Caco-2 (cell line): ENCODE measurements around the gene CCDC191. TPM values are rescaled to one million over a fixed set of nuclear protein-coding genes. Genes with fewer than 3 reads are reported as not detected.

Source experiments
- BruUV-seq: library from RNA; stranded (reverse); fragments of 400-500 nt; replicated peaks from 2 replicates; lab custom pipeline; 2021; lab: Mats Ljungman, UMichigan
- CTCF ChIA-PET: fragments of 300-600 bp; sonication (Branson Sonifier 250); formaldehyde crosslinking; loops from one replicate; lab custom pipeline; 2022; ENCODE audit warnings: antibody characterized with exemption; lab: Charles Lee
- POLR2A ChIA-PET: fragments of 300-600 bp; sonication (Branson Sonifier 250); formaldehyde crosslinking; loops from one replicate; lab custom pipeline; 2022; ENCODE audit warnings: antibody characterized with exemption; lab: Charles Lee
- DNase-seq, 2 experiments: peaks; one replicate each; pipeline versions ENCODE4 v3.0.0 to v3.0.0-alpha.2; 2020 to 2022
- H3K27me3 ChIP-seq: replicated peaks from 2 replicates; pipeline ENCODE4 v1.6.0; 2011; ENCODE audit warnings: low read length; ENCODE audit not compliant: control insufficient read depth, insufficient read depth
- H3K36me3 ChIP-seq: 2 replicates; pipeline ENCODE4 v1.5.1; 2011; ENCODE audit warnings: low read length; ENCODE audit not compliant: control insufficient read depth, insufficient read depth
- H3K4me1 ChIP-seq: fragments of 250-450 bp; sonication (Bioruptor Pico); 2 replicates; pipeline ENCODE4 v1.5.1; 2020; ENCODE audit warnings: mild to moderate bottlenecking
- H3K4me3 ChIP-seq: 2 replicates; pipeline ENCODE4 v1.5.1; 2011; ENCODE audit warnings: low read depth, mild to moderate bottlenecking, control low read depth, low read length
- H3K9me3 ChIP-seq: fragments of 250-450 bp; sonication (Bioruptor Pico); 2 replicates; pipeline ENCODE4 v1.5.1; 2020; ENCODE audit warnings: mild to moderate bottlenecking, moderate library complexity
- H3K27ac Mint-ChIP-seq: one replicate; pipeline ENCODE4 v1.8.0; 2022; ENCODE audit warnings: mixed read lengths; ENCODE audit not compliant: unreplicated experiment
- H3K27me3 Mint-ChIP-seq: one replicate; pipeline ENCODE4 v1.8.0; 2022; ENCODE audit warnings: mixed read lengths; ENCODE audit not compliant: insufficient read depth, unreplicated experiment
- H3K36me3 Mint-ChIP-seq: one replicate; pipeline ENCODE4 v1.8.0; 2022; ENCODE audit warnings: mild to moderate bottlenecking, mixed read lengths; ENCODE audit not compliant: insufficient read depth, unreplicated experiment
- H3K4me1 Mint-ChIP-seq: one replicate; pipeline ENCODE4 v1.8.0; 2022; ENCODE audit warnings: low read depth, mixed read lengths; ENCODE audit not compliant: unreplicated experiment
- H3K4me3 Mint-ChIP-seq: one replicate; pipeline ENCODE4 v1.8.0; 2022; ENCODE audit warnings: mild to moderate bottlenecking, moderate library complexity, mixed read lengths; ENCODE audit not compliant: unreplicated experiment
- H3K9me3 Mint-ChIP-seq: one replicate; pipeline ENCODE4 v1.8.0; 2022; ENCODE audit warnings: mixed read lengths; ENCODE audit not compliant: unreplicated experiment
- CTCF ChIP-seq, 2 experiments: fragments of 200-600 bp in 1 of 2; IDR thresholded peaks; 1 replicate in 1 of 2; 2 replicates in 1 of 2; pipeline versions ENCODE4 v1.5.1 to v1.8.0; 2011 to 2022; ENCODE audit warnings: antibody characterized with exemption in 1 of 2, control low read depth in 1 of 2, inconsistent platforms in 1 of 2, low read depth in 1 of 2, low read length in 1 of 2, mild to moderate bottlenecking in 1 of 2, moderate library complexity in 1 of 2; ENCODE audit not compliant: insufficient read depth in 1 of 2, severe bottlenecking in 1 of 2, unreplicated experiment in 1 of 2
- intact Hi-C: fragments of 100-400 bp; cut with micrococcal nuclease; formaldehyde crosslinking; loops from one replicate; pipeline ENCODE4 v1.10.0; 2022; ENCODE audit not compliant: unreplicated experiment
- total RNA-seq: library from RNA; stranded (reverse); gene quantifications from 2 replicates; pipeline ENCODE4 v1.2.3, GENCODE V29; 2022

CCDC191 gene
- total RNA-seq, 1 experiment from 2014 or later = 2.2 TPM

GRCh38 chr3:114019486-114019885 lies 36.8 kb downstream of the CCDC191 start:
- H3K27me3 Mint-ChIP-seq = peaks cover 4% of the 10 kb centered on the region
- Histone ChIP-seq H3K27me3 (no peaks in the 10 kb centered on the region), H3K4me3 (no peak overlapping the region), H3K36me3 (no peaks in the 10 kb centered on the region), H3K9me3 (no peaks in the 10 kb centered on the region), H3K4me1 (no peaks in the 10 kb centered on the region; the same call in 1 of the 2 replicates)
- H3K27ac Mint-ChIP-seq = no peak overlapping the region
- H3K9me3 Mint-ChIP-seq = no peaks in the 10 kb centered on the region
- no TSS peak for BruUV-seq
- H3K36me3 Mint-ChIP-seq = no peaks in the 10 kb centered on the region
- H3K4me1 Mint-ChIP-seq = no peaks in the 10 kb centered on the region
- DNase-seq = no peak
- CTCF ChIA-PET = no interaction called here
- no peak for TF ChIP-seq CTCF (IDR thresholded peaks at IDR 0.05; ENCODE audit: insufficient read depth in 1 of 2, low read depth in 1 of 2, low read length in 1 of 2, severe bottlenecking in 1 of 2, unreplicated experiment in 1 of 2)
- POLR2A ChIA-PET = no interaction called here
- intact Hi-C loops = no loop called here
- H3K4me3 Mint-ChIP-seq = no peak overlapping the region

- BruUV-seq = no TSS peak
- intact Hi-C loops = no loop called here
- no peaks in the 10 kb centered on the region for H3K4me1 Mint-ChIP-seq
- ChIA-PET CTCF (no interaction called here), POLR2A (no interaction called here)
- H3K27me3 ChIP-seq = no peaks in the 10 kb centered on the region
- no peak for DNase-seq
- no peaks in the 10 kb centered on the region for H3K36me3 Mint-ChIP-seq
- H3K27me3 Mint-ChIP-seq = peaks cover 4% of the 10 kb centered on the region
- no peaks in the 10 kb centered on the region for H3K9me3 Mint-ChIP-seq
- no peaks in the 10 kb centered on the region for H3K9me3 ChIP-seq
- no peak overlapping the region for H3K4me3 Mint-ChIP-seq
- H3K4me1 ChIP-seq = no peaks in the 10 kb centered on the region
- no peak overlapping the region for H3K27ac Mint-ChIP-seq
- no peaks in the 10 kb centered on the region for H3K36me3 ChIP-seq
- H3K4me3 ChIP-seq = no peak overlapping the region
- no peak for TF ChIP-seq CTCF (IDR thresholded peaks at IDR 0.05; ENCODE audit: insufficient read depth in 1 of 2, low read depth in 1 of 2, low read length in 1 of 2, severe bottlenecking in 1 of 2, unreplicated experiment in 1 of 2)
Observed at GRCh38 chr3:114014211-114014610, 42.1 kb downstream of the CCDC191 start.

GRCh38 chr3:114011059-114011797 lies 45.1 kb downstream of the CCDC191 start:
- Histone ChIP-seq H3K9me3 (no peaks in the 10 kb centered on the region), H3K36me3 (no peaks in the 10 kb centered on the region), H3K4me1 (no peaks in the 10 kb centered on the region), H3K4me3 (no peak overlapping the region), H3K27me3 (no peaks in the 10 kb centered on the region)
- H3K36me3 Mint-ChIP-seq = no peaks in the 10 kb centered on the region
- ChIA-PET POLR2A (no interaction called here), CTCF (no interaction called here)
- H3K27ac Mint-ChIP-seq = no peak overlapping the region
- H3K27me3 Mint-ChIP-seq = peaks cover 4% of the 10 kb centered on the region
- no peaks in the 10 kb centered on the region for H3K9me3 Mint-ChIP-seq
- no peak overlapping the region for H3K4me3 Mint-ChIP-seq
- no TSS peak for BruUV-seq
- TF ChIP-seq CTCF (IDR thresholded peaks at IDR 0.05; ENCODE audit: insufficient read depth in 1 of 2, low read depth in 1 of 2, low read length in 1 of 2, severe bottlenecking in 1 of 2, unreplicated experiment in 1 of 2) = no peak
- no peak for DNase-seq
- intact Hi-C loops = no loop called here
- H3K4me1 Mint-ChIP-seq = no peaks in the 10 kb centered on the region
